GM12878 (cell line): Measurements from ENCODE around the gene SALL4. TPM values are rescaled to one million over a fixed set of nuclear protein-coding genes. Genes with fewer than 3 reads are reported as not detected.

Experiments used
- ATAC-seq: fragments of 200-7000 bp; cut with Tn5 transposase; 3 replicates; pipeline ENCODE4 v1.9.1; 2020; ENCODE audit warnings: mild to moderate bottlenecking, moderate library complexity
- BruUV-seq: library from RNA; stranded (reverse); fragments of 400-500 nt; replicated peaks from 2 replicates; lab custom pipeline; 2021; lab: Mats Ljungman, UMichigan
- CTCF ChIA-PET: fragments of 300-600 bp; sonication (Branson Sonifier 250); formaldehyde crosslinking; extraction: SDS; loops from one replicate; lab custom pipeline; 2021; ENCODE audit warnings: inconsistent platforms; lab: Yijun Ruan, JAX
- POLR2A ChIA-PET: fragments of 350-600 bp; formaldehyde crosslinking; extraction: SDS; loops from one replicate; lab custom pipeline; 2021; ENCODE audit warnings: inconsistent platforms; lab: Charles Lee
- RAD21 ChIA-PET: fragments of 300-600 bp; sonication (Branson Sonifier 250); formaldehyde crosslinking; loops from one replicate; lab custom pipeline; 2023; ENCODE audit warnings: antibody characterized with exemption; ENCODE audit not compliant: unreplicated experiment; lab: Charles Lee
- SMC1A ChIA-PET: fragments of 300-600 bp; sonication (Branson Sonifier 250); formaldehyde crosslinking; loops from one replicate; lab custom pipeline; 2023; ENCODE audit not compliant: unreplicated experiment, uncharacterized antibody; lab: Charles Lee
- DNase-seq: peaks from one replicate; pipeline ENCODE4 v3.0.0-alpha.2; 2011; ENCODE audit warnings: low read depth, low spot score
- FAIRE-seq: peaks from 3 replicates; lab custom pipeline; 2011; peaks lifted over from hg19 to GRCh38; lab: Jason Lieb, UNC
- H2AFZ ChIP-seq: 2 replicates; pipeline ENCODE4 v1.6.0; 2011; ENCODE audit warnings: low read depth, low read length, control low read depth; ENCODE audit not compliant: control insufficient read depth
- H3K27ac ChIP-seq: 2 replicates; pipeline ENCODE4 v1.5.1; 2011; ENCODE audit warnings: control low read depth; ENCODE audit not compliant: control insufficient read depth, insufficient read depth
- H3K27me3 ChIP-seq, 2 experiments: replicated peaks in 1 of 2; 2 replicates each; pipeline versions ENCODE4 v1.6.0 to v1.6.1; 2011; ENCODE audit warnings: low read length in 1 of 2; ENCODE audit not compliant: control insufficient read depth in 2 of 2, insufficient read depth in 2 of 2
- H3K36me3 ChIP-seq, 2 experiments: 2 replicates each; pipeline ENCODE4 v1.5.1; 2011; ENCODE audit warnings: low read length in 1 of 2; ENCODE audit not compliant: control insufficient read depth in 2 of 2, insufficient read depth in 2 of 2
- H3K4me1 ChIP-seq: 2 replicates; pipeline ENCODE4 v1.6.1; 2011; ENCODE audit warnings: mild to moderate bottlenecking, low read length, moderate library complexity, mixed read lengths; ENCODE audit not compliant: control insufficient read depth, insufficient read depth
- H3K4me2 ChIP-seq: 2 replicates; pipeline ENCODE4 v1.6.0; 2011; ENCODE audit warnings: control low read depth; ENCODE audit not compliant: control insufficient read depth, insufficient read depth
- H3K4me3 ChIP-seq: fragments of 200-600 bp; sonication (generic); 2 replicates; pipeline ENCODE4 v1.5.1; 2016
- H3K79me2 ChIP-seq: 2 replicates; pipeline ENCODE4 v1.6.0; 2011; ENCODE audit warnings: low read length; ENCODE audit not compliant: control insufficient read depth, insufficient read depth
- H3K9ac ChIP-seq: 2 replicates; pipeline ENCODE4 v1.8.0; 2011; ENCODE audit warnings: low read length, control low read depth, mixed read lengths; ENCODE audit not compliant: control insufficient read depth, insufficient read depth
- H3K9me3 ChIP-seq: replicated peaks from 3 replicates; pipeline ENCODE4 v1.5.1; 2011; ENCODE audit warnings: mild to moderate bottlenecking, low read length; ENCODE audit not compliant: control insufficient read depth, insufficient read depth
- H4K20me1 ChIP-seq: 2 replicates; pipeline ENCODE4 v1.6.0; 2011; ENCODE audit not compliant: control insufficient read depth, insufficient read depth
- BRCA1 ChIP-seq: IDR thresholded peaks from 2 replicates; pipeline ENCODE4 v1.6.1; 2011; ENCODE audit warnings: low read depth, low read length, improper control_type of control experiment
- CEBPB ChIP-seq, 2 experiments: fragments of 150-350 bp in 1 of 2; IDR thresholded peaks; 2 replicates each; pipeline ENCODE4 v1.6.1; 2012 to 2014; ENCODE audit warnings: low read depth in 2 of 2, low read length in 2 of 2, borderline replicate concordance in 1 of 2, inconsistent platforms in 1 of 2
- CHD2 ChIP-seq: IDR thresholded peaks from 2 replicates; pipeline ENCODE4 v1.6.1; 2011; ENCODE audit warnings: low read depth, low read length, improper control_type of control experiment, borderline replicate concordance
- CTCF ChIP-seq, 3 experiments: IDR thresholded peaks in 2 of 3; conservative IDR thresholded peaks in 1 of 3; 2 replicates each; pipeline ENCODE4 v1.5.1; 2011; ENCODE audit warnings: low read depth in 3 of 3, low read length in 3 of 3, mild to moderate bottlenecking in 3 of 3, control low read depth in 2 of 3, moderate library complexity in 2 of 3, inconsistent platforms in 1 of 3, mixed read lengths in 1 of 3; ENCODE audit not compliant: control insufficient read depth in 2 of 3, insufficient read depth in 1 of 3; ENCODE audit errors: extremely low read depth in 1 of 3
- GATAD2B ChIP-seq: fragments of 450-650 bp; conservative IDR thresholded peaks from 2 replicates; pipeline ENCODE4 v1.6.1; 2017; ENCODE audit warnings: low read depth, mild to moderate bottlenecking, moderate library complexity
- IKZF2 ChIP-seq, 2 experiments: fragments of 450-650 bp; IDR thresholded peaks; 2 replicates each; pipeline ENCODE4 v1.6.1; 2017; ENCODE audit warnings: mild to moderate bottlenecking in 2 of 2, moderate library complexity in 2 of 2
- NFYA ChIP-seq: IDR thresholded peaks from 2 replicates; pipeline ENCODE4 v1.6.1; 2011; ENCODE audit warnings: low read depth, mild to moderate bottlenecking, low read length, improper control_type of control experiment, borderline replicate concordance
- RELA ChIP-seq: fragments of 450-650 bp; IDR thresholded peaks from 2 replicates; pipeline ENCODE4 v1.8.0; 2014; ENCODE audit warnings: borderline replicate concordance; ENCODE audit not compliant: partially characterized antibody
- RELB ChIP-seq: fragments of 450-650 bp; IDR thresholded peaks from 2 replicates; pipeline ENCODE4 v1.6.1; 2017; ENCODE audit warnings: low read depth, mild to moderate bottlenecking, moderate library complexity
- SMARCA5 ChIP-seq: fragments of 450-650 bp; IDR thresholded peaks from 2 replicates; pipeline ENCODE4 v1.6.1; 2017; ENCODE audit warnings: mild to moderate bottlenecking
- STAT1 ChIP-seq: fragments of 450-650 bp; conservative IDR thresholded peaks from 2 replicates; pipeline ENCODE4 v1.6.1; 2014; ENCODE audit warnings: antibody characterized with exemption, mild to moderate bottlenecking
- WRNIP1 ChIP-seq: IDR thresholded peaks from 2 replicates; pipeline ENCODE4 v1.6.1; 2011; ENCODE audit warnings: low read depth, low read length, improper control_type of control experiment, borderline replicate concordance
- ZNF24 ChIP-seq: fragments of 450-650 bp; IDR thresholded peaks from 2 replicates; pipeline ENCODE4 v1.6.1; 2017; ENCODE audit warnings: antibody characterized with exemption, mild to moderate bottlenecking
- WGBS: methylation state at CpG from one replicate; pipeline ENCODE4 v1.1.6; 2016; ENCODE audit warnings: low lambda C conversion rate; ENCODE audit not compliant: insufficient replicate concordance, insufficient coverage; ENCODE audit errors: missing lambda C conversion rate; 5-methylcytosine and 5-hydroxymethylcytosine counted together
- in situ Hi-C: fragments of 300-500 bp; cut with MboI; formaldehyde crosslinking; loops from 9 replicates; pipeline ENCODE4 v1.14.3; 2018; ENCODE audit warnings: mixed read lengths
- intact Hi-C: fragments of 100-400 bp; cut with micrococcal nuclease; formaldehyde crosslinking; loops from one replicate; pipeline ENCODE4 v1.14.2; 2022; ENCODE audit not compliant: unreplicated experiment
- polyA plus RNA-seq, 11 experiments: library from polyadenylated mRNA; depleted of rRNA in 4 of 11; unstranded in 6 of 11; stranded (reverse) in 5 of 11; fragments of >200 nt; fragmentation: Nextera tagmentation in 4 of 11; fragmentation: Illumina TruSeq in 1 of 11; extraction: Ambion mirVana in 4 of 11; extraction: Trizol in 1 of 11; gene quantifications; 1 replicate in 1 of 11; 2 replicates in 10 of 11; pipeline versions ENCODE4 v1.2.1 to v1.2.3, GENCODE V29; 2011 to 2016; ENCODE audit warnings: inconsistent platforms in 2 of 11, missing spikeins in 2 of 11, low read depth in 1 of 11
- total RNA-seq, 4 experiments: library from RNA; depleted of rRNA in 3 of 4; stranded (reverse); fragments of >200 nt in 3 of 4; fragmentation: Illumina TruSeq in 1 of 4; extraction: Trizol in 1 of 4; gene quantifications; 2 replicates each; pipeline versions ENCODE4 v1.2.1 to v1.2.3, GENCODE V29; 2013 to 2021
- TF ChIP-seq, protein P1 (sequence below): IDR thresholded peaks from 2 replicates; pipeline ENCODE4 v1.6.1; 2012; ENCODE audit warnings: low read length, inconsistent platforms
- TF ChIP-seq, protein P2 (sequence below): fragments of 450-650 bp; IDR thresholded peaks from 2 replicates; pipeline ENCODE4 v1.6.1; 2016; ENCODE audit warnings: mild to moderate bottlenecking

Gene SALL4
- total and polyA plus RNA-seq, 10 of the 15 experiments (the other 5 are each of a cell fraction or from before 2014, with no cell fraction given), result 0.08 to 1.1 (median 0.23) TPM; not detected in 7

DNA sequence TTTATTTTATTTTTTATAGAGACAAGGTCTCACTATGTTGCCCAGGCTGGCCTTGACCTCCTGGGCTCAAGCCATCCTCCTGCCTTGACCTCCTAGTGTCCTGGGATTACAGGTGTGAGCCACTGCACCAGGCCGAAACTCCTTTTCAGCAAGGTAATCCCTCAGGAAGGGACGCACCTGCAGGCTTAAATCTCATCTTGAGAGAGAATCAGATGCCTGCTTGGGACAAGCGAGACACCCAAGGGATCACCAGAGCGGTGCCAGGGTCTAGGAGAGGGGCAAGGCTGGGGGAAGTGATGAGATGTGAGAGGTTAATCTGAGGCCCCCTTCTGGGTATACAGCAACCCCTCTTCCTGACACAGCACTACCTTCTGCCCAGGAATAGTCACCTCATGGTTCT lies 30.1 kb downstream of the SALL4 start:
- FAIRE-seq (no peak), ATAC-seq (no peak), DNase-seq (no peak)
- ChIA-PET CTCF (no interaction called here), RAD21 (no interaction called here), POLR2A (no interaction called here), SMC1A (no interaction called here)
- Histone ChIP-seq H3K27me3 (peaks cover 3 to 5% of the 10 kb centered on the region in 2 experiments; a peak in 3 of 4 replicates), H3K27ac (no peak overlapping the region), H2AFZ (no peak overlapping the region), H3K36me3 (no peaks in the 10 kb centered on the region), H3K4me2 (no peak overlapping the region), H3K9me3 (no peaks in the 10 kb centered on the region), H3K9ac (no peak overlapping the region), H3K4me3 (no peak overlapping the region), H3K4me1 (no peaks in the 10 kb centered on the region), H3K79me2 (no peaks in the 10 kb centered on the region), H4K20me1 (no peaks in the 10 kb centered on the region)
- in situ Hi-C loops, result no loop called here
- intact Hi-C loops, result no loop called here
- TF ChIP-seq STAT1 (no peak), CTCF (IDR thresholded peaks at IDR 0.05 in 2 of 3, conservative IDR thresholded peaks at IDR 0.05 in 1 of 3; ENCODE audit: control insufficient read depth in 2 of 3, extremely low read depth in 1 of 3, insufficient read depth in 1 of 3, low read depth in 3 of 3, low read length in 3 of 3) (no peak), RELB (no peak), ZNF24 (no peak), CHD2 (no peak), RELA (no peak), SMARCA5 (no peak), IKZF2 (IDR thresholded peaks at IDR 0.05) (no peak), GATAD2B (no peak), NFYA (no peak), BRCA1 (no peak), WRNIP1 (no peak), CEBPB (IDR thresholded peaks at IDR 0.05; ENCODE audit: borderline replicate concordance in 1 of 2, low read depth in 2 of 2, low read length in 2 of 2) (no peak)
- TF ChIP-seq, protein P1, sequence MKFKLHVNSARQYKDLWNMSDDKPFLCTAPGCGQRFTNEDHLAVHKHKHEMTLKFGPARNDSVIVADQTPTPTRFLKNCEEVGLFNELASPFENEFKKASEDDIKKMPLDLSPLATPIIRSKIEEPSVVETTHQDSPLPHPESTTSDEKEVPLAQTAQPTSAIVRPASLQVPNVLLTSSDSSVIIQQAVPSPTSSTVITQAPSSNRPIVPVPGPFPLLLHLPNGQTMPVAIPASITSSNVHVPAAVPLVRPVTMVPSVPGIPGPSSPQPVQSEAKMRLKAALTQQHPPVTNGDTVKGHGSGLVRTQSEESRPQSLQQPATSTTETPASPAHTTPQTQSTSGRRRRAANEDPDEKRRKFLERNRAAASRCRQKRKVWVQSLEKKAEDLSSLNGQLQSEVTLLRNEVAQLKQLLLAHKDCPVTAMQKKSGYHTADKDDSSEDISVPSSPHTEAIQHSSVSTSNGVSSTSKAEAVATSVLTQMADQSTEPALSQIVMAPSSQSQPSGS, result no peak
- TF ChIP-seq, protein P2, sequence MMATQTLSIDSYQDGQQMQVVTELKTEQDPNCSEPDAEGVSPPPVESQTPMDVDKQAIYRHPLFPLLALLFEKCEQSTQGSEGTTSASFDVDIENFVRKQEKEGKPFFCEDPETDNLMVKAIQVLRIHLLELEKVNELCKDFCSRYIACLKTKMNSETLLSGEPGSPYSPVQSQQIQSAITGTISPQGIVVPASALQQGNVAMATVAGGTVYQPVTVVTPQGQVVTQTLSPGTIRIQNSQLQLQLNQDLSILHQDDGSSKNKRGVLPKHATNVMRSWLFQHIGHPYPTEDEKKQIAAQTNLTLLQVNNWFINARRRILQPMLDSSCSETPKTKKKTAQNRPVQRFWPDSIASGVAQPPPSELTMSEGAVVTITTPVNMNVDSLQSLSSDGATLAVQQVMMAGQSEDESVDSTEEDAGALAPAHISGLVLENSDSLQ, result no peak
- 9% methylated on average over 4 of the region's 4 CpGs for WGBS
- BruUV-seq, result no TSS peak
